Adrenal gland (tissue), 12 donors: Measurements from ENCODE around the gene MLLT3. TPM values are rescaled to one million over a fixed set of nuclear protein-coding genes. Genes with fewer than 3 reads are reported as not detected.

ENCODE experiments used
- DNase-seq, 7 donors: peaks; one replicate each; pipeline ENCODE4 v3.0.0-alpha.2; 2019 to 2020
- H3K27ac ChIP-seq, 5 donors: fragments of 200-600 bp; sonication (generic) in 4 of 5; 1 replicate in 3 of 5; 2 replicates in 2 of 5; pipeline versions ENCODE4 v1.5.1 to v1.8.0; 2016 to 2020; ENCODE audit warnings: mild to moderate bottlenecking in 1 of 5
- H3K27me3 ChIP-seq: fragments of 200-600 bp; 2 replicates; pipeline ENCODE4 v1.8.0; 2021
- H3K36me3 ChIP-seq, 2 donors: fragments of 200-600 bp; replicated peaks in 1 of 2; 1 replicate in 1 of 2; 2 replicates in 1 of 2; pipeline versions ENCODE4 v1.5.1 to v1.8.0; 2018 to 2022
- H3K4me1 ChIP-seq, 2 donors: fragments of 200-600 bp; replicated peaks in 1 of 2; 1 replicate in 1 of 2; 2 replicates in 1 of 2; pipeline versions ENCODE4 v1.5.1 to v1.8.0; 2018 to 2021
- H3K4me3 ChIP-seq, 4 donors: fragments of 200-600 bp; sonication (generic) in 3 of 4; one replicate each; pipeline ENCODE4 v1.5.1; 2016 to 2018
- H3K9me3 ChIP-seq, 3 donors: fragments of 200-600 bp; sonication (generic) in 1 of 3; replicated peaks in 1 of 3; 1 replicate in 2 of 3; 2 replicates in 1 of 3; pipeline versions ENCODE4 v1.5.1 to v1.8.0; 2016 to 2021
- CTCF ChIP-seq, 6 experiments: fragments of 450-650 bp in 4 of 6; fragments of 200-600 bp in 2 of 6; sonication (generic) in 1 of 6; IDR thresholded peaks; 1 replicate in 5 of 6; 2 replicates in 1 of 6; pipeline versions ENCODE4 v1.5.1 to v1.8.0; 2016 to 2021; ENCODE audit warnings: antibody characterized with exemption in 6 of 6, mild to moderate bottlenecking in 2 of 6, moderate library complexity in 1 of 6
- POLR2A ChIP-seq, 2 donors: fragments of 450-650 bp; IDR thresholded peaks; one replicate each; pipeline ENCODE4 v1.6.1; 2017; ENCODE audit warnings: antibody characterized with exemption in 2 of 2, mild to moderate bottlenecking in 2 of 2, moderate library complexity in 1 of 2
- WGBS, 4 donors: extraction: QIAGEN DNeasy Blood & Tissue Kit in 2 of 4; methylation state at CpG; one replicate each; pipeline versions ENCODE4 v1.1.5 to v1.1.7; 2013 to 2017; 5-methylcytosine and 5-hydroxymethylcytosine counted together
- intact Hi-C, 2 donors: fragments of 100-400 bp; cut with DNase I; formaldehyde crosslinking; loops; one replicate each; pipeline versions ENCODE4 v1.14.1 to v1.15.0; 2022 to 2023
- polyA plus RNA-seq, 3 donors: library from polyadenylated mRNA; stranded (reverse); fragments of 200-250 nt in 2 of 3; fragments of 350-450 nt in 1 of 3; fragmentation: Illumina TruSeq in 1 of 3; extraction: RNeasy Lipid Tissue Mini Kit (QIAGEN cat#74804) in 1 of 3; gene quantifications; one replicate each; pipeline ENCODE4 v1.2.3, GENCODE V29; 2013 to 2014
- total RNA-seq, 9 donors: library from RNA; depleted of rRNA in 4 of 9; stranded (reverse); fragments of >200 nt in 4 of 9; fragments of 120-200 nt in 1 of 9; fragmentation: NEBNext Ultra II Directional in 1 of 9; extraction: Animal tissue kit (Norgen Biotek cat#: 25700) in 1 of 9; gene quantifications; one replicate each; pipeline versions ENCODE4 v1.1.0 to v1.2.4, GENCODE V29; 2013 to 2023
- donor health status: healthy with polysubstance abuse.
- donor health status: Bipolar disorder and iron deficiency.
- donor health status: DM: yes; HTN: yes; CAD: no.
- donor health status: DM: no; HTN: no; CAD: no.
- donor health status: DM: no; HTN: no; CAD: no.
- donor health status: DM: yes; HTN: yes; CAD: no.

Gene MLLT3
- total and polyA plus RNA-seq, 12 donors: 11.0 to 37.7 (median 17.9) TPM

GRCh38 chr9:20427359-20427758 lies 194.9 kb downstream of the MLLT3 start:
- no peaks in the 10 kb centered on the region for H3K27me3 ChIP-seq
- WGBS, 4 donors: 97 to 100% (median 100%) methylated on average over 1 of the region's 1 CpG
- no peaks in the 10 kb centered on the region for H3K36me3 ChIP-seq
- TF ChIP-seq POLR2A (IDR thresholded peaks at IDR 0.05) (no peak), CTCF (IDR thresholded peaks at IDR 0.05) (no peak)
- H3K27ac ChIP-seq: no peak overlapping the region
- intact Hi-C loops: no loop called here
- H3K4me3 ChIP-seq: no peak overlapping the region
- DNase-seq: no peak
- no peaks in the 10 kb centered on the region for H3K9me3 ChIP-seq
- H3K4me1 ChIP-seq: no peaks in the 10 kb centered on the region

GRCh38 chr9:20426019-20426418 lies 196.3 kb downstream of the MLLT3 start:
- Histone ChIP-seq H3K27me3 (no peaks in the 10 kb centered on the region), H3K4me3 (no peak overlapping the region), H3K36me3 (no peaks in the 10 kb centered on the region), H3K27ac (no peak overlapping the region), H3K9me3 (no peaks in the 10 kb centered on the region), H3K4me1 (no peaks in the 10 kb centered on the region)
- no peak for TF ChIP-seq CTCF (IDR thresholded peaks at IDR 0.05)
- no peak for TF ChIP-seq POLR2A (IDR thresholded peaks at IDR 0.05)
- intact Hi-C loops: no loop called here
- WGBS, 4 donors: 60 to 92% (median 84%) methylated on average over 2 of the region's 2 CpGs
- no peak for DNase-seq

GRCh38 chr9:20419533-20419932 lies 202.8 kb downstream of the MLLT3 start:
- TF ChIP-seq POLR2A (IDR thresholded peaks at IDR 0.05) (no peak), CTCF (IDR thresholded peaks at IDR 0.05) (no peak)
- intact Hi-C loops: no loop called here
- H3K27me3 ChIP-seq: no peaks in the 10 kb centered on the region
- H3K9me3 ChIP-seq: no peaks in the 10 kb centered on the region
- H3K36me3 ChIP-seq: no peaks in the 10 kb centered on the region
- WGBS, 4 donors: 68 to 75% (median 71%) methylated on average over 3 of the region's 3 CpGs
- no peaks in the 10 kb centered on the region for H3K4me1 ChIP-seq
- H3K4me3 ChIP-seq: no peak overlapping the region
- no peak overlapping the region for H3K27ac ChIP-seq
- no peak for DNase-seq

- no peaks in the 10 kb centered on the region for H3K9me3 ChIP-seq
- TF ChIP-seq POLR2A (IDR thresholded peaks at IDR 0.05) (no peak), CTCF (IDR thresholded peaks at IDR 0.05) (no peak)
- no peaks in the 10 kb centered on the region for H3K27me3 ChIP-seq
- H3K36me3 ChIP-seq: no peaks in the 10 kb centered on the region
- no peak overlapping the region for H3K4me3 ChIP-seq
- H3K27ac ChIP-seq: no peak overlapping the region
- no peaks in the 10 kb centered on the region for H3K4me1 ChIP-seq
- 97 to 98% (median 98%) methylated on average over 7 of the region's 7 CpGs for WGBS, 4 donors
- DNase-seq: no peak
- intact Hi-C loops: no loop called here
These were observed 203.8 kb downstream of the MLLT3 start for GRCh38 chr9:20418485-20418884.
